Stimulated activated naive CD8-positive, alpha-beta T cell treated with anti-CD3 and anti-CD28 coated beads, Interleukin-15, Interleukin-2, amounts not matched to agents 100 ng/mL and 50 ng/mL, for 24 hours (primary cell): ENCODE results near the gene PODXL.

ENCODE experiments used
- H3K27ac Mint-ChIP-seq: one replicate; pipeline ENCODE4 v1.8.0; 2021; ENCODE audit warnings: mild to moderate bottlenecking, mixed read lengths
- H3K27me3 Mint-ChIP-seq: one replicate; pipeline ENCODE4 v1.8.0; 2021; ENCODE audit warnings: mixed read lengths
- H3K36me3 Mint-ChIP-seq: one replicate; pipeline ENCODE4 v1.8.0; 2021; ENCODE audit warnings: low read depth, mixed read lengths
- H3K4me1 Mint-ChIP-seq: one replicate; pipeline ENCODE4 v1.8.0; 2021; ENCODE audit warnings: low read depth, mixed read lengths
- H3K4me3 Mint-ChIP-seq: one replicate; pipeline ENCODE4 v1.8.0; 2021; ENCODE audit warnings: mild to moderate bottlenecking, mixed read lengths
- H3K9me3 Mint-ChIP-seq: one replicate; pipeline ENCODE4 v1.8.0; 2021; ENCODE audit warnings: mixed read lengths

PODXL gene

GRCh38 chr7:131533566-131534561 is 22.6 kb downstream of the PODXL start:
- H3K36me3 Mint-ChIP-seq: no peaks in the 10 kb centered on the region
- H3K4me3 Mint-ChIP-seq: no peak overlapping the region
- no peaks in the 10 kb centered on the region for H3K9me3 Mint-ChIP-seq
- no peak overlapping the region for H3K27ac Mint-ChIP-seq
- H3K4me1 Mint-ChIP-seq: no peaks in the 10 kb centered on the region
- H3K27me3 Mint-ChIP-seq: no peaks in the 10 kb centered on the region

- H3K4me3 Mint-ChIP-seq: no peak overlapping the region
- H3K4me1 Mint-ChIP-seq: no peaks in the 10 kb centered on the region
- no peaks in the 10 kb centered on the region for H3K27me3 Mint-ChIP-seq
- H3K36me3 Mint-ChIP-seq: no peaks in the 10 kb centered on the region
- H3K9me3 Mint-ChIP-seq: no peaks in the 10 kb centered on the region
- H3K27ac Mint-ChIP-seq: no peak overlapping the region
These were observed 23.3 kb downstream of the PODXL start for GRCh38 chr7:131533151-131533559.

GRCh38 chr7:131532570-131533091 is 23.8 kb downstream of the PODXL start:
- Mint-ChIP-seq H3K36me3 (no peaks in the 10 kb centered on the region), H3K27ac (no peak overlapping the region), H3K27me3 (peaks cover under 1% of the 10 kb centered on the region), H3K9me3 (no peaks in the 10 kb centered on the region), H3K4me1 (no peaks in the 10 kb centered on the region), H3K4me3 (no peak overlapping the region)

GRCh38 chr7:131530137-131530536 is 26.3 kb downstream of the PODXL start:
- Mint-ChIP-seq H3K4me1 (peaks cover 4% of the 10 kb centered on the region), H3K9me3 (no peaks in the 10 kb centered on the region), H3K4me3 (no peak overlapping the region), H3K36me3 (no peaks in the 10 kb centered on the region), H3K27me3 (peaks cover 4% of the 10 kb centered on the region), H3K27ac (no peak overlapping the region)

- Mint-ChIP-seq H3K27me3 (peaks cover 4% of the 10 kb centered on the region), H3K36me3 (no peaks in the 10 kb centered on the region), H3K4me3 (no peak overlapping the region), H3K9me3 (no peaks in the 10 kb centered on the region), H3K27ac (no peak overlapping the region), H3K4me1 (peaks cover 4% of the 10 kb centered on the region)
These were observed 26.8 kb downstream of the PODXL start for GRCh38 chr7:131529617-131530016.

GRCh38 chr7:131529179-131529578 is 27.2 kb downstream of the PODXL start:
- H3K4me1 Mint-ChIP-seq: peaks cover 4% of the 10 kb centered on the region
- peaks cover 4% of the 10 kb centered on the region for H3K27me3 Mint-ChIP-seq
- no peak overlapping the region for H3K4me3 Mint-ChIP-seq
- H3K27ac Mint-ChIP-seq: no peak overlapping the region
- no peaks in the 10 kb centered on the region for H3K36me3 Mint-ChIP-seq
- no peaks in the 10 kb centered on the region for H3K9me3 Mint-ChIP-seq

- Mint-ChIP-seq H3K4me1 (peaks cover 11% of the 10 kb centered on the region), H3K27me3 (peaks cover 4% of the 10 kb centered on the region)
These were observed 29.0 kb downstream of the PODXL start for GRCh38 chr7:131527456-131527855.

GRCh38 chr7:131525820-131526219 is 30.6 kb downstream of the PODXL start:
- Mint-ChIP-seq H3K4me1 (peaks cover 14% of the 10 kb centered on the region), H3K36me3 (no peaks in the 10 kb centered on the region), H3K4me3 (no peak overlapping the region), H3K27me3 (peaks cover 4% of the 10 kb centered on the region), H3K27ac (no peak overlapping the region), H3K9me3 (no peaks in the 10 kb centered on the region)

More at GRCh38 chr7:131527456-131527855, 29.0 kb downstream of the PODXL start:
- no peaks in the 10 kb centered on the region for H3K36me3 Mint-ChIP-seq
- H3K27ac Mint-ChIP-seq: no peak overlapping the region
- no peak overlapping the region for H3K4me3 Mint-ChIP-seq
- no peaks in the 10 kb centered on the region for H3K9me3 Mint-ChIP-seq

GRCh38 chr7:131524703-131525102 is 31.7 kb downstream of the PODXL start:
- no peak overlapping the region for H3K27ac Mint-ChIP-seq
- H3K4me3 Mint-ChIP-seq: no peak overlapping the region
- peaks cover 14% of the 10 kb centered on the region for H3K4me1 Mint-ChIP-seq
- no peaks in the 10 kb centered on the region for H3K9me3 Mint-ChIP-seq
- H3K27me3 Mint-ChIP-seq: peaks cover 4% of the 10 kb centered on the region
- no peaks in the 10 kb centered on the region for H3K36me3 Mint-ChIP-seq

- H3K27me3 Mint-ChIP-seq: peaks cover 4% of the 10 kb centered on the region
- no peaks in the 10 kb centered on the region for H3K36me3 Mint-ChIP-seq
- H3K4me3 Mint-ChIP-seq: no peak overlapping the region
- H3K4me1 Mint-ChIP-seq: peaks cover 14% of the 10 kb centered on the region
- H3K9me3 Mint-ChIP-seq: no peaks in the 10 kb centered on the region
- H3K27ac Mint-ChIP-seq: no peak overlapping the region
These were observed 32.3 kb downstream of the PODXL start for GRCh38 chr7:131524115-131524514.

GRCh38 chr7:131522325-131522930 is 34.0 kb downstream of the PODXL start:
- Mint-ChIP-seq H3K27me3 (peaks cover 2% of the 10 kb centered on the region), H3K9me3 (no peaks in the 10 kb centered on the region), H3K36me3 (no peaks in the 10 kb centered on the region), H3K4me1 (peaks cover 13% of the 10 kb centered on the region), H3K27ac (peak overlapping the region; percentile 68), H3K4me3 (peak overlapping the region; percentile 61)

GRCh38 chr7:131521651-131522163 is 34.7 kb downstream of the PODXL start:
- Mint-ChIP-seq H3K4me1 (peaks cover 11% of the 10 kb centered on the region), H3K27me3 (no peaks in the 10 kb centered on the region), H3K36me3 (no peaks in the 10 kb centered on the region), H3K4me3 (no peak overlapping the region), H3K9me3 (no peaks in the 10 kb centered on the region), H3K27ac (no peak overlapping the region)

GRCh38 chr7:131518626-131519025 is 37.8 kb downstream of the PODXL start:
- Mint-ChIP-seq H3K4me1 (peaks cover 12% of the 10 kb centered on the region), H3K27me3 (no peaks in the 10 kb centered on the region), H3K36me3 (no peaks in the 10 kb centered on the region), H3K9me3 (no peaks in the 10 kb centered on the region), H3K27ac (no peak overlapping the region), H3K4me3 (no peak overlapping the region)

- Mint-ChIP-seq H3K36me3 (no peaks in the 10 kb centered on the region), H3K27ac (no peak overlapping the region), H3K9me3 (no peaks in the 10 kb centered on the region), H3K4me1 (peaks cover 10% of the 10 kb centered on the region), H3K4me3 (no peak overlapping the region), H3K27me3 (no peaks in the 10 kb centered on the region)
These were observed 39.1 kb downstream of the PODXL start for GRCh38 chr7:131517218-131517923.
